Osteoblast (primary cell): Measurements from ENCODE around the gene RPS19BP1. TPM values are rescaled to one million over a fixed set of nuclear protein-coding genes. Genes with fewer than 3 reads are reported as not detected.
A peak's percentile ranks its signal among the peaks of the same experiment; 100 is the strongest.

Experiments
- DNase-seq: peaks from one replicate; pipeline ENCODE4 v3.0.0; 2011; ENCODE audit warnings: low spot score, mixed read lengths; ENCODE audit not compliant: insufficient read length; ENCODE audit errors: missing footprints
- H2AFZ ChIP-seq: 2 replicates; pipeline ENCODE4 v1.6.0; 2011; ENCODE audit warnings: mild to moderate bottlenecking, low read length
- H3K27ac ChIP-seq: 2 replicates; pipeline ENCODE4 v1.5.1; 2011; ENCODE audit warnings: mild to moderate bottlenecking, low read depth, low read length, moderate library complexity
- H3K27me3 ChIP-seq: 2 replicates; pipeline ENCODE4 v1.6.0; 2012; ENCODE audit warnings: mild to moderate bottlenecking, control low read depth, inconsistent platforms, low read length, moderate library complexity; ENCODE audit not compliant: insufficient read depth
- H3K36me3 ChIP-seq: 2 replicates; pipeline ENCODE4 v1.5.1; 2011; ENCODE audit warnings: mild to moderate bottlenecking, low read length, control low read depth, moderate library complexity; ENCODE audit not compliant: insufficient read depth
- H3K4me1 ChIP-seq: 2 replicates; pipeline ENCODE4 v1.5.1; 2011; ENCODE audit warnings: mild to moderate bottlenecking, low read length, control low read depth, moderate library complexity; ENCODE audit not compliant: insufficient read depth
- H3K4me2 ChIP-seq: 2 replicates; pipeline ENCODE4 v1.6.0; 2011; ENCODE audit warnings: mild to moderate bottlenecking, low read length; ENCODE audit not compliant: insufficient read depth
- H3K4me3 ChIP-seq: fragments of 200-600 bp; sonication (generic); 3 replicates; pipeline ENCODE4 v1.5.1; 2012; ENCODE audit warnings: mild to moderate bottlenecking, low read length, inconsistent platforms; ENCODE audit not compliant: insufficient read depth
- H3K79me2 ChIP-seq: 2 replicates; pipeline ENCODE4 v1.6.0; 2012; ENCODE audit warnings: mild to moderate bottlenecking, low read length, control low read depth, inconsistent platforms; ENCODE audit not compliant: insufficient read depth
- H3K9me3 ChIP-seq: 2 replicates; pipeline ENCODE4 v1.5.1; 2011; ENCODE audit warnings: low read depth, low read length, control low read depth
- H4K20me1 ChIP-seq: 2 replicates; pipeline ENCODE4 v1.6.0; 2012; ENCODE audit warnings: mild to moderate bottlenecking, low read length, control low read depth; ENCODE audit not compliant: insufficient read depth
- CTCF ChIP-seq: IDR thresholded peaks from 2 replicates; pipeline ENCODE4 v1.5.1; 2011; ENCODE audit warnings: mild to moderate bottlenecking, low read depth, low read length, moderate library complexity; ENCODE audit errors: extremely low read depth
- total RNA-seq: library from RNA; depleted of rRNA; stranded (reverse); fragments of >200 nt; gene quantifications from 2 replicates; pipeline ENCODE4 v1.2.3, GENCODE V29; 2012

RPS19BP1 gene
- total RNA-seq, 1 donor, result 34.7 TPM

- TF ChIP-seq CTCF, result no peak
Measured at GRCh38 chr22:39569066-39569465, 36.5 kb upstream of the RPS19BP1 start.

DNA sequence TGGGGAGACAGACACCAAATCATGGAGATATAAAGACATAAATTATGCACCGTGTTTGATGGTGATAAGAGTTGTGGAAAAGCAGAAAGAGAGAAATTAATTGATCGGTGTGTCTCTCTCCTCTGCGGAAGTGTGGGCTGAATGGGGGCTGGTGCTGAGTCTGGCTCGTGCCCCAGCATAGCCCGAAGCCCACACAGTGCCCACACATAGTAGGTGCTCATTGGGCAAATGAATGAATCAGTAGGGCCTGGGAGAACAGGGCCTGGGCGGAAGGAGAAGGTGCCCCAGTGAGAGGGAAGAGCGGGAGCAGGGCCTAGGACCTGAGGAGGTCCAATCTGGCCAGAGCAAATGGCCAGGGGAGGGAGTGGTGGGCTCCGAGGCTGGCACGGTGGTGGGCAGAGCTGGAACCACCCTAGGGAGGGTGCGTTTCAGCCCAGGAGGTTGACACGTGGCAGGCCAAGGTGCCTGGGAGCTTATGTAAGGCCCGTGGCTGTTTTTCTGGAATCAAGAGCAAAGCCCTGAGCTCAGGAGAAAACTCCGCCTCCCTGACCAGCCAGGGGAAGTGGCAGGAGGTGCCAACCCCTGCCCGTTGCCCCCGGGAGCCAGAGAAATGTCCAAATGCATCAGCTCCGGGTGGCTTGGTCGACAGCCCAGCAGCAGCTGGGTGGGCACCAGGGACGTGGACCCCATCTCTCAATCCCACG lies 35.9 kb upstream of the RPS19BP1 start:
- H3K9me3 ChIP-seq, result no peaks in the 10 kb centered on the region
- DNase-seq, result peak; percentile 42
- H3K27me3 ChIP-seq, result no peaks in the 10 kb centered on the region
- no peak overlapping the region for H3K4me3 ChIP-seq
- no peak overlapping the region for H2AFZ ChIP-seq
- H3K4me1 ChIP-seq, result no peaks in the 10 kb centered on the region
- H3K79me2 ChIP-seq, result no peaks in the 10 kb centered on the region
- no peaks in the 10 kb centered on the region for H3K36me3 ChIP-seq
- no peak overlapping the region for H3K27ac ChIP-seq
- no peak overlapping the region for H3K4me2 ChIP-seq
- TF ChIP-seq CTCF, result no peak
- no peaks in the 10 kb centered on the region for H4K20me1 ChIP-seq

More at GRCh38 chr22:39569066-39569465, 36.5 kb upstream of the RPS19BP1 start:
- Histone ChIP-seq H4K20me1 (no peaks in the 10 kb centered on the region), H3K27ac (no peak overlapping the region), H2AFZ (no peak overlapping the region), H3K4me1 (no peaks in the 10 kb centered on the region), H3K79me2 (no peaks in the 10 kb centered on the region), H3K36me3 (no peaks in the 10 kb centered on the region), H3K9me3 (no peaks in the 10 kb centered on the region), H3K4me2 (no peak overlapping the region), H3K4me3 (no peak overlapping the region), H3K27me3 (no peaks in the 10 kb centered on the region)
- DNase-seq, result peak; percentile 8

- peak; percentile 65 for DNase-seq
- H3K79me2 ChIP-seq, result no peaks in the 10 kb centered on the region
- H3K4me1 ChIP-seq, result no peaks in the 10 kb centered on the region
- no peak overlapping the region for H3K27ac ChIP-seq
- H3K9me3 ChIP-seq, result no peaks in the 10 kb centered on the region
- H3K4me2 ChIP-seq, result no peak overlapping the region
- TF ChIP-seq CTCF, result no peak
- H3K36me3 ChIP-seq, result no peaks in the 10 kb centered on the region
- H3K27me3 ChIP-seq, result no peaks in the 10 kb centered on the region
- H3K4me3 ChIP-seq, result no peak overlapping the region
- no peaks in the 10 kb centered on the region for H4K20me1 ChIP-seq
- H2AFZ ChIP-seq, result no peak overlapping the region
Measured at GRCh38 chr22:39567135-39567946, 34.8 kb upstream of the RPS19BP1 start.

DNA sequence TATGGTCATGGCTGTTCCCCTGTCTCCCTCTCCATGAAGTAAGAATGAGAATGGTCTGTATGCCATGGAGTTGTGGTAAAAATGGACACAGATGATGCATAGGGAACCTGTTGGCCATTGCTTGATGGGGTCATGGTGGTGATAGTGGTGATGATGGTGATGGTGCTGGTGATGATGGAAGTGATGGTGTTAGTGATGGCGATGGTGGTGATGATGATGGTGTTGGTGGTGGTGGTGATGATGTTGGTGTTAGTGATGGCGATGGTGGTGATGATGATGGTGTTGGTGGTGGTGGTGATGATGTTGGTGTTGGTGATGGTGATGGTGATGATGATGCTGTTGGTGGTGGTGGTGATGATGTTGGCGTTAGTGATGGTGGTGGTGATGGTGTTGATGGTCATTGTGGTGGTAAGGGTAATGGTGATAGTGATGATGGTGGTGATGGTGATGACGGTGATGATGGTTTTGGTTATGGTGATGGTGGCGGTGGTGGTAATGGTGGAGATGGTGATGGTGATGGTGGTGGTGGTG lies 32.9 kb upstream of the RPS19BP1 start:
- no peak overlapping the region for H3K4me3 ChIP-seq
- H4K20me1 ChIP-seq, result no peaks in the 10 kb centered on the region
- H3K4me2 ChIP-seq, result no peak overlapping the region
- H3K79me2 ChIP-seq, result no peaks in the 10 kb centered on the region
- no peak overlapping the region for H3K27ac ChIP-seq
- H3K27me3 ChIP-seq, result no peaks in the 10 kb centered on the region
- no peak overlapping the region for H2AFZ ChIP-seq
- no peaks in the 10 kb centered on the region for H3K9me3 ChIP-seq
- DNase-seq, result peak; percentile 4
- H3K36me3 ChIP-seq, result no peaks in the 10 kb centered on the region
- H3K4me1 ChIP-seq, result no peaks in the 10 kb centered on the region
- no peak for TF ChIP-seq CTCF
